ENCODE measurements around the gene MARCHF10.

MARCHF10 gene

GRCh38 chr17:62675701-62676100 lies 132.4 kb downstream of the MARCHF10 start:
- no peak for DNase-seq

GRCh38 chr17:62675260-62675659 lies 132.9 kb downstream of the MARCHF10 start:
- DNase-seq = no peak

GRCh38 chr17:62674841-62675240 lies 133.3 kb downstream of the MARCHF10 start:
- DNase-seq = no peak

GRCh38 chr17:62674363-62674739 lies 133.8 kb downstream of the MARCHF10 start:
- DNase-seq = no peak

GRCh38 chr17:62673614-62674362 lies 134.3 kb downstream of the MARCHF10 start:
- DNase-seq = no peak

GRCh38 chr17:62672957-62673356 lies 135.2 kb downstream of the MARCHF10 start:
- DNase-seq = no peak

- no peak for DNase-seq
Observed at GRCh38 chr17:62671553-62671952, 136.6 kb downstream of the MARCHF10 start.

- DNase-seq = no peak
Observed at GRCh38 chr17:62670202-62670821, 137.8 kb downstream of the MARCHF10 start.

GRCh38 chr17:62668091-62668804 lies 139.9 kb downstream of the MARCHF10 start:
- DNase-seq = no peak

- no peak for DNase-seq
Observed at GRCh38 chr17:62666801-62667591, 141.1 kb downstream of the MARCHF10 start.

- DNase-seq = no peak
Observed at GRCh38 chr17:62666061-62666800, 141.9 kb downstream of the MARCHF10 start.

GRCh38 chr17:62665599-62665998 lies 142.5 kb downstream of the MARCHF10 start:
- no peak for DNase-seq

- no peak for DNase-seq
Observed at GRCh38 chr17:62664336-62665120, 143.6 kb downstream of the MARCHF10 start.

GRCh38 chr17:62663304-62663703 lies 144.8 kb downstream of the MARCHF10 start:
- no peak for DNase-seq

GRCh38 chr17:62662855-62663254 lies 145.3 kb downstream of the MARCHF10 start:
- no peak for DNase-seq

- no peak for DNase-seq
Observed at GRCh38 chr17:62661337-62661736, 146.8 kb downstream of the MARCHF10 start.

GRCh38 chr17:62660629-62661118 lies 147.4 kb downstream of the MARCHF10 start:
- no peak for DNase-seq

- DNase-seq = no peak
Observed at GRCh38 chr17:62658136-62658920, 149.8 kb downstream of the MARCHF10 start.

- no peak for DNase-seq
Observed at GRCh38 chr17:62657690-62658089, 150.4 kb downstream of the MARCHF10 start.

GRCh38 chr17:62657145-62657665 lies 150.9 kb downstream of the MARCHF10 start:
- no peak for DNase-seq

Measured in stimulated activated CD4-positive, alpha-beta T cell treated with anti-CD3 and anti-CD28 coated beads, Interleukin-4, amount 100 ng/mL, for 1 hour (primary cell).